OCI-LY7 (cell line): ENCODE data around the gene USP6NL.

Experiments used
- CTCF ChIP-seq: fragments of 200-600 bp; sonication (generic); conservative IDR thresholded peaks from 2 replicates; pipeline ENCODE4 v1.5.1; 2014; ENCODE audit warnings: mild to moderate bottlenecking, antibody characterized with exemption, low read length, moderate library complexity, mixed read lengths
- EZH2phosphoT487 ChIP-seq: fragments of 200-600 bp; sonication (generic); IDR thresholded peaks from 2 replicates; pipeline ENCODE4 v1.6.1; 2018; ENCODE audit warnings: low read depth, borderline replicate concordance, mild to moderate bottlenecking, mixed run types, antibody characterized with exemption, low read length, moderate library complexity, mixed read lengths

- TF ChIP-seq CTCF, result no peak
- TF ChIP-seq EZH2phosphoT487, result no peak
Measured at GRCh38 chr10:11615396-11615795, 3.9 kb upstream of the USP6NL start.
